HCT116 (cell line): ENCODE data around the gene GBE1. TPM values are rescaled to one million over a fixed set of nuclear protein-coding genes. Genes with fewer than 3 reads are reported as not detected.
"Not testable (repeated sequence)": the region's sequence is repeated elsewhere in the genome, so short reads cannot be mapped to it uniquely, and the experiment has no call there.

Source experiments
- ATAC-seq: fragments of 200-7000 bp; cut with Tn5 transposase; 2 replicates; pipeline ENCODE4 v1.9.1; 2020; ENCODE audit warnings: mild to moderate bottlenecking, moderate library complexity
- BruUV-seq: library from RNA; stranded (reverse); fragments of 400-500 nt; replicated peaks from 2 replicates; lab custom pipeline; 2021; lab: Mats Ljungman, UMichigan
- CTCF ChIA-PET: fragments of 300-600 bp; sonication (Branson Sonifier 250); formaldehyde crosslinking; loops from one replicate; lab custom pipeline; 2021; ENCODE audit warnings: antibody characterized with exemption; lab: Charles Lee
- POLR2A ChIA-PET: fragments of 300-600, 350-600 bp; sonication (Branson Sonifier 250); formaldehyde crosslinking; loops from one replicate; lab custom pipeline; 2021; ENCODE audit warnings: antibody characterized with exemption; lab: Charles Lee
- RAD21 ChIA-PET, 2 experiments: fragments of 300-600 bp; sonication (Branson Sonifier 250); formaldehyde crosslinking; loops; one replicate each; lab custom pipeline; 2023; ENCODE audit warnings: low total read pairs in 2 of 2; ENCODE audit not compliant: uncharacterized antibody in 2 of 2, unreplicated experiment in 2 of 2, low non-redundant PET in 1 of 2; lab: Charles Lee
- DNase-seq: peaks from one replicate; pipeline ENCODE4 v3.0.0-alpha.2; 2010; ENCODE audit warnings: low read depth, low spot score
- H2AFZ ChIP-seq: fragments of 200-600 bp; shearing (Covaris generic), sonication (generic); 2 replicates; pipeline ENCODE4 v1.6.1; 2017; ENCODE audit warnings: low read depth, mixed run types, mixed read lengths, antibody characterized with exemption, low read length; ENCODE audit not compliant: poor library complexity, severe bottlenecking
- H3K27ac ChIP-seq: 2 replicates; pipeline ENCODE4 v1.5.1; 2012; ENCODE audit warnings: low read depth, low read length
- H3K27me3 ChIP-seq: fragments of 200-600 bp; sonication (generic); 2 replicates; pipeline ENCODE4 v1.6.1; 2016; ENCODE audit warnings: mixed run types, low read length, mixed read lengths; ENCODE audit not compliant: insufficient read depth
- H3K36me3 ChIP-seq, 2 experiments: fragments of 200-500 bp in 1 of 2; fragments of 200-600 bp in 1 of 2; sonication (Bioruptor generic) in 1 of 2; sonication (generic) in 1 of 2; 2 replicates each; pipeline versions ENCODE4 v1.5.1 to v1.6.1; 2014 to 2016; ENCODE audit warnings: low read length in 2 of 2, inconsistent platforms in 1 of 2, mixed read lengths in 1 of 2, mixed run types in 1 of 2; ENCODE audit not compliant: insufficient read depth in 2 of 2, control insufficient read depth in 1 of 2
- H3K4me1 ChIP-seq, 2 experiments: fragments of 200-600 bp in 1 of 2; sonication (generic) in 1 of 2; 2 replicates each; pipeline versions ENCODE4 v1.5.1 to v1.6.1; 2012 to 2017; ENCODE audit warnings: low read length in 2 of 2, inconsistent platforms in 1 of 2, mild to moderate bottlenecking in 1 of 2, mixed read lengths in 1 of 2, mixed run types in 1 of 2, moderate library complexity in 1 of 2; ENCODE audit not compliant: insufficient read depth in 2 of 2, control insufficient read depth in 1 of 2
- H3K4me2 ChIP-seq: fragments of 200-600 bp; sonication (generic); 2 replicates; pipeline ENCODE4 v1.6.1; 2017; ENCODE audit warnings: mixed run types, low read length, mixed read lengths
- H3K4me3 ChIP-seq, 2 experiments: fragments of 200-600 bp in 1 of 2; sonication (generic) in 1 of 2; replicated peaks in 1 of 2; 2 replicates each; pipeline ENCODE4 v1.5.1; 2011 to 2016; ENCODE audit warnings: low read length in 2 of 2, control low read depth in 1 of 2, low read depth in 1 of 2, mild to moderate bottlenecking in 1 of 2, mixed read lengths in 1 of 2, mixed run types in 1 of 2
- H3K79me2 ChIP-seq: fragments of 200-600 bp; sonication (generic); 2 replicates; pipeline ENCODE4 v1.6.1; 2017; ENCODE audit warnings: mild to moderate bottlenecking, mixed run types, low read length, moderate library complexity, mixed read lengths; ENCODE audit not compliant: insufficient read depth
- H3K9ac ChIP-seq: fragments of 200-600 bp; sonication (generic); 2 replicates; pipeline ENCODE4 v1.6.1; 2016; ENCODE audit warnings: low read length, mixed read lengths
- H3K9me2 ChIP-seq: fragments of 200-600 bp; sonication (generic), shearing (Covaris generic); 2 replicates; pipeline ENCODE4 v1.6.1; 2017; ENCODE audit warnings: mixed run types, mild to moderate bottlenecking, moderate library complexity; ENCODE audit not compliant: insufficient read depth
- H3K9me3 ChIP-seq, 2 experiments: fragments of 200-500 bp in 1 of 2; fragments of 200-600 bp in 1 of 2; sonication (Bioruptor generic) in 1 of 2; sonication (generic) in 1 of 2; 2 replicates each; pipeline ENCODE4 v1.6.1; 2014 to 2017; ENCODE audit warnings: low read length in 2 of 2, mixed read lengths in 2 of 2, inconsistent platforms in 1 of 2, low read depth in 1 of 2, mild to moderate bottlenecking in 1 of 2, mixed run types in 1 of 2, moderate library complexity in 1 of 2; ENCODE audit not compliant: control insufficient read depth in 1 of 2, insufficient read depth in 1 of 2
- H4K20me1 ChIP-seq: fragments of 200-600 bp; sonication (generic), shearing (Covaris generic); 2 replicates; pipeline ENCODE4 v1.6.1; 2017; ENCODE audit warnings: mixed run types, mild to moderate bottlenecking, moderate library complexity; ENCODE audit not compliant: insufficient read depth
- ATF3 ChIP-seq: IDR thresholded peaks from 2 replicates; pipeline ENCODE4 v1.6.1; 2012
- CEBPB ChIP-seq: IDR thresholded peaks from 2 replicates; pipeline ENCODE4 v1.6.1; 2012; ENCODE audit warnings: low read depth
- EGR1 ChIP-seq: IDR thresholded peaks from 2 replicates; pipeline ENCODE4 v1.6.1; 2012; ENCODE audit warnings: low read depth
- ELF1 ChIP-seq: IDR thresholded peaks from 2 replicates; pipeline ENCODE4 v1.6.1; 2012; ENCODE audit warnings: low read depth, borderline replicate concordance
- EZH2 ChIP-seq: fragments of 200-600 bp; sonication (generic); IDR thresholded peaks from 2 replicates; pipeline ENCODE4 v1.6.1; 2017; ENCODE audit warnings: antibody characterized with exemption, mixed run types
- EZH2phosphoT487 ChIP-seq: fragments of 200-600 bp; IDR thresholded peaks from 2 replicates; pipeline ENCODE4 v1.6.1; 2018; ENCODE audit warnings: antibody characterized with exemption, borderline replicate concordance
- FOSL1 ChIP-seq: IDR thresholded peaks from 2 replicates; pipeline ENCODE4 v1.6.1; 2012; ENCODE audit warnings: low read depth
- JUND ChIP-seq: IDR thresholded peaks from 2 replicates; pipeline ENCODE4 v1.6.1; 2012
- MAX ChIP-seq: IDR thresholded peaks from 2 replicates; pipeline ENCODE4 v1.6.1; 2012
- POLR2A ChIP-seq: IDR thresholded peaks from 2 replicates; pipeline ENCODE4 v1.7.0; 2011; ENCODE audit warnings: borderline replicate concordance; ENCODE audit not compliant: insufficient read depth, insufficient read length; ENCODE audit errors: extremely low read depth
- POLR2AphosphoS5 ChIP-seq: IDR thresholded peaks from 2 replicates; pipeline ENCODE4 v1.6.1; 2011; ENCODE audit warnings: mild to moderate bottlenecking, low read depth, low read length, moderate library complexity
- SIN3A ChIP-seq: IDR thresholded peaks from 2 replicates; pipeline ENCODE4 v1.6.1; 2012; ENCODE audit warnings: low read depth
- SP1 ChIP-seq: IDR thresholded peaks from 2 replicates; pipeline ENCODE4 v1.6.1; 2012; ENCODE audit warnings: low read depth
- SRF ChIP-seq: IDR thresholded peaks from 2 replicates; pipeline ENCODE4 v1.6.1; 2012; ENCODE audit warnings: low read depth
- TCF7L2 ChIP-seq: IDR thresholded peaks from 2 replicates; pipeline ENCODE4 v1.7.0; 2011; ENCODE audit warnings: borderline replicate concordance, inconsistent platforms; ENCODE audit not compliant: insufficient read depth, insufficient read length; ENCODE audit errors: extremely low read depth
- YY1 ChIP-seq: IDR thresholded peaks from 2 replicates; pipeline ENCODE4 v1.6.1; 2011; ENCODE audit warnings: low read length, low read depth, moderate library complexity, mild to moderate bottlenecking; ENCODE audit not compliant: insufficient replicate concordance; ENCODE audit errors: extremely low read depth
- ZFX ChIP-seq: fragments of 450-650 bp; IDR thresholded peaks from 2 replicates; pipeline ENCODE4 v1.6.1; 2017
- ZNF274 ChIP-seq: fragments of 200-500 bp; sonication (Bioruptor generic); IDR thresholded peaks from 2 replicates; pipeline ENCODE4 v1.6.1; 2014; ENCODE audit warnings: mild to moderate bottlenecking, low read depth, low read length, inconsistent platforms
- intact Hi-C: fragments of 100-400 bp; cut with micrococcal nuclease; formaldehyde crosslinking; loops from 2 replicates; pipeline ENCODE4 v1.10.0; 2022
- total RNA-seq: library from RNA; stranded (reverse); gene quantifications from one replicate; pipeline ENCODE4 v1.2.1, GENCODE V29; 2021; ENCODE audit not compliant: unreplicated experiment
- TF ChIP-seq, protein P1 (sequence below): IDR thresholded peaks from 2 replicates; pipeline ENCODE4 v1.6.1; 2012; ENCODE audit warnings: low read depth

The GBE1 gene
- total RNA-seq, 1 experiment from 2014 or later = 27.7 TPM

- BruUV-seq = no TSS peak
- intact Hi-C loops = no loop called here
- DNase-seq = no peak
- no peak overlapping the region for H3K4me3 ChIP-seq
- no peaks in the 10 kb centered on the region for H3K9me2 ChIP-seq
- TF ChIP-seq POLR2AphosphoS5 (no peak), ATF3 (no peak), ZFX (no peak), ZNF274 (no peak), CEBPB (no peak), MAX (no peak), SRF (no peak), EZH2phosphoT487 (no peak), EZH2 (no peak), FOSL1 (no peak), SIN3A (no peak), SP1 (no peak), POLR2A (no peak), EGR1 (no peak), YY1 (no peak), JUND (no peak), ELF1 (no peak), TCF7L2 (no peak)
- TF ChIP-seq, protein P1, sequence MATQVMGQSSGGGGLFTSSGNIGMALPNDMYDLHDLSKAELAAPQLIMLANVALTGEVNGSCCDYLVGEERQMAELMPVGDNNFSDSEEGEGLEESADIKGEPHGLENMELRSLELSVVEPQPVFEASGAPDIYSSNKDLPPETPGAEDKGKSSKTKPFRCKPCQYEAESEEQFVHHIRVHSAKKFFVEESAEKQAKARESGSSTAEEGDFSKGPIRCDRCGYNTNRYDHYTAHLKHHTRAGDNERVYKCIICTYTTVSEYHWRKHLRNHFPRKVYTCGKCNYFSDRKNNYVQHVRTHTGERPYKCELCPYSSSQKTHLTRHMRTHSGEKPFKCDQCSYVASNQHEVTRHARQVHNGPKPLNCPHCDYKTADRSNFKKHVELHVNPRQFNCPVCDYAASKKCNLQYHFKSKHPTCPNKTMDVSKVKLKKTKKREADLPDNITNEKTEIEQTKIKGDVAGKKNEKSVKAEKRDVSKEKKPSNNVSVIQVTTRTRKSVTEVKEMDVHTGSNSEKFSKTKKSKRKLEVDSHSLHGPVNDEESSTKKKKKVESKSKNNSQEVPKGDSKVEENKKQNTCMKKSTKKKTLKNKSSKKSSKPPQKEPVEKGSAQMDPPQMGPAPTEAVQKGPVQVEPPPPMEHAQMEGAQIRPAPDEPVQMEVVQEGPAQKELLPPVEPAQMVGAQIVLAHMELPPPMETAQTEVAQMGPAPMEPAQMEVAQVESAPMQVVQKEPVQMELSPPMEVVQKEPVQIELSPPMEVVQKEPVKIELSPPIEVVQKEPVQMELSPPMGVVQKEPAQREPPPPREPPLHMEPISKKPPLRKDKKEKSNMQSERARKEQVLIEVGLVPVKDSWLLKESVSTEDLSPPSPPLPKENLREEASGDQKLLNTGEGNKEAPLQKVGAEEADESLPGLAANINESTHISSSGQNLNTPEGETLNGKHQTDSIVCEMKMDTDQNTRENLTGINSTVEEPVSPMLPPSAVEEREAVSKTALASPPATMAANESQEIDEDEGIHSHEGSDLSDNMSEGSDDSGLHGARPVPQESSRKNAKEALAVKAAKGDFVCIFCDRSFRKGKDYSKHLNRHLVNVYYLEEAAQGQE = no peak
- H4K20me1 ChIP-seq = no peaks in the 10 kb centered on the region
- H3K36me3 ChIP-seq = no peaks in the 10 kb centered on the region
- H3K79me2 ChIP-seq = no peaks in the 10 kb centered on the region
- H3K27me3 ChIP-seq = no peaks in the 10 kb centered on the region
- ChIA-PET CTCF (no interaction called here), RAD21 (no interaction called here), POLR2A (no interaction called here)
- H3K27ac ChIP-seq = no peak overlapping the region
- H2AFZ ChIP-seq = no peak overlapping the region
- no peaks in the 10 kb centered on the region for H3K4me1 ChIP-seq
- H3K9me3 ChIP-seq = no peaks in the 10 kb centered on the region
- no peak overlapping the region for H3K4me2 ChIP-seq
- ATAC-seq = no peak
- no peak overlapping the region for H3K9ac ChIP-seq
Measured at GRCh38 chr3:81496407-81497104, 264.9 kb downstream of the GBE1 start.

DNA sequence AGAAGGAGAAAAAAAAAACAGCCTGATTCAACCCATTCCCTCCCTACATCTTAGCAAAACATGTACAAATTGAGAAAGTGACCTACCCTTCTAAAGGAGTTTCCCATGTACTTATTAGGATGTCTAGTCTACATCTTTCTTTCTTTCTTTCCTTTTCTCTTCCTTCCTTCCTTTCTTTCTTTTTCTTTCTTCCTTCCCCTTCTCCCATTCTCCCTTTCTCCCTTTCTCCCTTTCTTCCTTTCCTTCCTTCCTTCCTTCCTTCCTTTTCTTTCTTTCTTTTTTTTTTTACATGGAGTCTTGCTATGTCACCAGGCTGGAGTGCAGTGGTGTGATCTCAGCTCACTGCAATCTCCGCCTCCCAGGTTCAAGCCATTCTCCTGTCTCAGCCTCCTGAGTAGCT lies 269.0 kb downstream of the GBE1 start:
- RAD21 ChIA-PET, H3K36me3 ChIP-seq, H3K9me3 ChIP-seq, H3K27ac ChIP-seq, BruUV-seq, H3K4me3 ChIP-seq, intact Hi-C loops, CTCF ChIA-PET, H3K27me3 ChIP-seq, H3K79me2 ChIP-seq, H3K9me2 ChIP-seq, H3K9ac ChIP-seq, H3K4me1 ChIP-seq, H4K20me1 ChIP-seq, H2AFZ ChIP-seq, ATAC-seq, POLR2A ChIA-PET, DNase-seq, H3K4me2 ChIP-seq: not testable (repeated sequence)
